ENCODE data around the gene SIGMAR1. TPM values are rescaled to one million over a fixed set of nuclear protein-coding genes. Genes with fewer than 3 reads are reported as not detected.

Gene SIGMAR1
- total and polyA plus RNA-seq, 2 of the 4 experiments (the other 2 are of a cell fraction), result 44.6 to 88.9 TPM

GRCh38 chr9:34625186-34625486, 12.5 kb downstream of the SIGMAR1 start:
- in situ Hi-C loops (cut with MboI; ENCODE audit: low sequenced_read_pairs), result no loop called here
- no peak for ATAC-seq (ENCODE audit: low read depth)
- BruUV-seq (replicated peaks), result no TSS peak

More at GRCh38 chr9:34625186-34625486, 12.5 kb downstream of the SIGMAR1 start:
- Histone ChIP-seq H3K18ac (ENCODE audit: low read depth, low read length) (no peak overlapping the region), H3K9ac (ENCODE audit: low read depth, low read length) (no peak overlapping the region), H3K4me2 (ENCODE audit: low read depth, low read length) (no peak overlapping the region), H2BK120ac (ENCODE audit: low read depth, low read length) (no peak overlapping the region), H3K9me3 (ENCODE audit: control insufficient read depth, insufficient read depth, low read length) (no peaks in the 10 kb centered on the region), H2AFZ (replicated peaks; ENCODE audit: low read length, poor library complexity) (no peak overlapping the region), H4K5ac (ENCODE audit: low read depth, low read length) (no peak overlapping the region), H4K91ac (ENCODE audit: insufficient read depth, low read depth, low read length) (no peak overlapping the region), H3K23ac (ENCODE audit: low read depth, low read length) (no peak overlapping the region; the same call in 1 of the 2 replicates), H2BK5ac (ENCODE audit: low read depth, low read length, poor library complexity, severe bottlenecking) (no peak overlapping the region), H3K4me3 (ENCODE audit: insufficient read depth, low read depth, low read length) (no peak overlapping the region), H3K56ac (ENCODE audit: extremely low read depth, insufficient read depth, low read length) (no peak overlapping the region), H4K8ac (ENCODE audit: low read depth in 2 of 2, low read length in 2 of 2) (no peak overlapping the region), H2AK9ac (replicated peaks; ENCODE audit: low read depth, low read length, poor library complexity) (no peak overlapping the region), H3K4ac (ENCODE audit: low read depth, low read length) (no peak overlapping the region), H3K4me1 (ENCODE audit: control insufficient read depth, insufficient read depth, low read length) (peaks cover 2% of the 10 kb centered on the region; the same call in 1 of the 2 replicates), H3K36me3 (ENCODE audit: control insufficient read depth, insufficient read depth, low read length) (no peaks in the 10 kb centered on the region), H3K79me1 (ENCODE audit: low read depth in 1 of 2, low read length in 2 of 2) (peaks cover 0 to under 1% of the 10 kb centered on the region in 2 experiments; a peak in 3 of 4 replicates), H4K20me1 (ENCODE audit: insufficient read depth, low read length) (no peaks in the 10 kb centered on the region; the same call in 1 of the 2 replicates), H3K14ac (replicated peaks; ENCODE audit: low read depth, low read length) (no peak overlapping the region), H3K27ac (ENCODE audit: insufficient read depth, low read length) (no peak overlapping the region), H2BK15ac (ENCODE audit: low read depth, low read length) (no peak overlapping the region), H2AK5ac (ENCODE audit: low read depth, low read length) (no peak overlapping the region), H2BK20ac (ENCODE audit: low read depth, low read length) (no peak overlapping the region), H3K9me1 (ENCODE audit: insufficient read depth, low read length) (peaks cover 9% of the 10 kb centered on the region), H3K27me3 (ENCODE audit: control insufficient read depth, insufficient read depth, low read length) (peaks cover 73% of the 10 kb centered on the region)
- no peak for DNase-seq
- WGBS, 2 experiments (ENCODE audit: extremely low coverage in 2 of 2, insufficient read length in 1 of 2), result 33% methylated on average over 2 of the region's 3 CpGs; no CpG with 5 or more reads in 1 of the 2 experiments
- dilution Hi-C loops (cut with HindIII; ENCODE audit: low sequenced_read_pairs, unreplicated experiment), result no loop called here
- POLR2A ChIA-PET (ENCODE audit: unreplicated experiment), result no interaction called here
- CTCF ChIA-PET, result no interaction called here
- TF ChIP-seq NFE2L2 (IDR thresholded peaks at IDR 0.05; ENCODE audit: low read depth, low read length), result no peak
- intact Hi-C loops (cut with micrococcal nuclease), result no loop called here

All from IMR-90 (cell line).